SK-N-MC (cell line): ENCODE results near the gene LARGE1.

Experiments
- EZH2 ChIP-seq: fragments of 200-600 bp; sonication (generic); IDR thresholded peaks from one replicate; pipeline ENCODE4 v1.6.1; 2017; ENCODE audit warnings: antibody characterized with exemption
- POLR2AphosphoS5 ChIP-seq: IDR thresholded peaks from 2 replicates; pipeline ENCODE4 v1.6.1; 2012; ENCODE audit warnings: mild to moderate bottlenecking, low read depth, low read length, borderline replicate concordance

DNA sequence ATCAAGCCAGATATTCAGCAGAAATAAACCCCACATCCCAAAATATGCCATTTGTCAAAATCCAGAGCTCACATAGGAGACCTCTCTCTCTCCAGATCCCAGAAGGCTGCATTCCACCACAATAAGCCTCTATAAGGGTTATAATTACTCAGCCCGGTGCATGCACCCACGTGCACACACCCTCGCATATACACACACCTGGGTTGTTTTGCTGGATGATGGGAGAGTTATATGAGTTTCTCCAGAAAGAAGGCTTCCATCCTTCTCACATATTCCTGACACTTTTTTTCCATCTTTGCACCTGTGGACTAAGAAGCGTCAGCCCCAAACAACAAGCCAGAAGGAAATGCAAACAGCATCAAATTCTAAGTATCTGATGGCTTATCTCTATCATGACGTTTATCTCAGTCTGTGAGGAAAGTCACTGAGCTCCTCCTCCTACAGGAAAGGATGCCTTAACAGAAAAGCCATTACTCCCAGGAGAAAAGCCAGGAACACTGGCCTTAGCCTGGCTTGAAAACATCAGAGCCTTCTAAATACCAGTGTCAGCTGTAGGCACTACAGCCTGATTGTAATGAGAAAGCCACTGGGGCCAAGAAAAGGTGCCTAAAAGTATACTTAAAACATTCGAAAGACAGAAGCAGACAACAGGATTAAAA is 253.2 kb downstream of the LARGE1 start:
- TF ChIP-seq EZH2 (no peak), POLR2AphosphoS5 (no peak)
